Astrocyte (in vitro differentiated cells and primary cell): Measurements from ENCODE around the gene C3orf22.

ENCODE experiments used
- EZH2 ChIP-seq: IDR thresholded peaks from 2 replicates; pipeline ENCODE4 v1.6.1; 2012; ENCODE audit warnings: mild to moderate bottlenecking, low read length, inconsistent platforms; ENCODE audit not compliant: insufficient read depth
- TF ChIP-seq, protein P1 (sequence below): IDR thresholded peaks from 2 replicates; pipeline ENCODE4 v1.5.1; 2011; ENCODE audit warnings: low read depth, mild to moderate bottlenecking, inconsistent platforms, low read length, moderate library complexity; ENCODE audit not compliant: insufficient read depth

DNA sequence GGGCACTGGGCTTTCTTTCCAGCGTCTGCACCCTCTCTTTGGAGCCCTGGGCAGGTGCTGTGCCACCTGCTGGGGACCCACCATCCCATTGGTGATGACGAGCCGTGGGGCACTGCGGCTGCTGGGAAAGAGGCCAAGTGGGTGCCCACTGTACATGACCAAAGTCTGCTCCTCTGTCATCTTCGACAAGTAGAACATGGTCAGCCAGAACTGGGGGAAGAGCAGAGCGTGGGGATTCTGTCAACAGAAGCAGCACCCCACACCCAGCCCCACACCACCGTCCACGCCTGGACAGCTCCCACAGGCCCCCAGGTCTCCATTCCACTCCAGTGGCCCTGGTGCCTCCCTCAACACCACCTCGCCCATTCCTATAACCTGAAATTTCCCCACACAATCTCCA is 50.8 kb downstream of the C3orf22 start:
- TF ChIP-seq, protein P1, sequence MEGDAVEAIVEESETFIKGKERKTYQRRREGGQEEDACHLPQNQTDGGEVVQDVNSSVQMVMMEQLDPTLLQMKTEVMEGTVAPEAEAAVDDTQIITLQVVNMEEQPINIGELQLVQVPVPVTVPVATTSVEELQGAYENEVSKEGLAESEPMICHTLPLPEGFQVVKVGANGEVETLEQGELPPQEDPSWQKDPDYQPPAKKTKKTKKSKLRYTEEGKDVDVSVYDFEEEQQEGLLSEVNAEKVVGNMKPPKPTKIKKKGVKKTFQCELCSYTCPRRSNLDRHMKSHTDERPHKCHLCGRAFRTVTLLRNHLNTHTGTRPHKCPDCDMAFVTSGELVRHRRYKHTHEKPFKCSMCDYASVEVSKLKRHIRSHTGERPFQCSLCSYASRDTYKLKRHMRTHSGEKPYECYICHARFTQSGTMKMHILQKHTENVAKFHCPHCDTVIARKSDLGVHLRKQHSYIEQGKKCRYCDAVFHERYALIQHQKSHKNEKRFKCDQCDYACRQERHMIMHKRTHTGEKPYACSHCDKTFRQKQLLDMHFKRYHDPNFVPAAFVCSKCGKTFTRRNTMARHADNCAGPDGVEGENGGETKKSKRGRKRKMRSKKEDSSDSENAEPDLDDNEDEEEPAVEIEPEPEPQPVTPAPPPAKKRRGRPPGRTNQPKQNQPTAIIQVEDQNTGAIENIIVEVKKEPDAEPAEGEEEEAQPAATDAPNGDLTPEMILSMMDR = no peak
- TF ChIP-seq EZH2 = no peak
